Cardiac fibroblast (primary cell): ENCODE data around the gene SLC48A1.
"Not testable (repeated sequence)": the region's sequence is repeated elsewhere in the genome, so short reads cannot be mapped to it uniquely, and the experiment has no call there.

Experiments
- DNase-seq, 2 donors: peaks; one replicate each; pipeline versions ENCODE4 v3.0.0 to v3.0.0-alpha.2; 2010; ENCODE audit warnings: low read depth in 2 of 2
- H3K4me3 ChIP-seq, 2 donors: replicated peaks in 1 of 2; 1 replicate in 1 of 2; 2 replicates in 1 of 2; pipeline ENCODE4 v1.5.1; 2011; ENCODE audit warnings: low read depth in 2 of 2, low read length in 2 of 2, mild to moderate bottlenecking in 2 of 2, moderate library complexity in 1 of 2
- CTCF ChIP-seq: IDR thresholded peaks from one replicate; pipeline ENCODE4 v1.5.1; 2011; ENCODE audit warnings: low read depth, mild to moderate bottlenecking, low read length, inconsistent platforms

Gene SLC48A1

GRCh38 chr12:47803191-47803875 is 30.3 kb downstream of the SLC48A1 start:
- DNase-seq, result no peak
- no peak for TF ChIP-seq CTCF
- H3K4me3 ChIP-seq, result no peak overlapping the region

- TF ChIP-seq CTCF, result no peak
- DNase-seq, result no peak
- H3K4me3 ChIP-seq, result no peak overlapping the region
These were observed 31.1 kb downstream of the SLC48A1 start for GRCh38 chr12:47804171-47804570.

- no peak for TF ChIP-seq CTCF
- no peak overlapping the region for H3K4me3 ChIP-seq
- peak in 1 of 2 donors; percentile 50 for DNase-seq
These were observed 32.4 kb downstream of the SLC48A1 start for GRCh38 chr12:47805417-47805816.

GRCh38 chr12:47807338-47807737 is 34.3 kb downstream of the SLC48A1 start:
- no peak overlapping the region for H3K4me3 ChIP-seq
- TF ChIP-seq CTCF, result no peak

GRCh38 chr12:47808050-47808449 is 35.0 kb downstream of the SLC48A1 start:
- DNase-seq, result peak; percentile 69
- TF ChIP-seq CTCF, result no peak
- no peak overlapping the region for H3K4me3 ChIP-seq

More at GRCh38 chr12:47807338-47807737, 34.3 kb downstream of the SLC48A1 start:
- no peak for DNase-seq

GRCh38 chr12:47808574-47809365 is 35.7 kb downstream of the SLC48A1 start:
- peak in 1 of 2 donors; percentile 58 for DNase-seq
- H3K4me3 ChIP-seq, result no peak overlapping the region

GRCh38 chr12:47809518-47809917 is 36.5 kb downstream of the SLC48A1 start:
- not testable (repeated sequence) for DNase-seq, H3K4me3 ChIP-seq

More at GRCh38 chr12:47808574-47809365, 35.7 kb downstream of the SLC48A1 start:
- peak; percentile 36 for TF ChIP-seq CTCF
